Upper lobe of left lung (tissue), 4 donors: ENCODE results near the gene SPDYE3.

Experiments
- EP300 ChIP-seq, 4 donors: sonication (generic); formaldehyde crosslinking; IDR thresholded peaks; one replicate each; pipeline ENCODE4 v1.5.1; 2017; ENCODE audit warnings: antibody characterized with exemption in 4 of 4, control low read depth in 2 of 4
- POLR2A ChIP-seq, 4 donors: fragments of 450-650 bp; IDR thresholded peaks; one replicate each; pipeline ENCODE4 v1.5.1; 2016 to 2017; ENCODE audit warnings: antibody characterized with exemption in 4 of 4, mild to moderate bottlenecking in 2 of 4
- POLR2AphosphoS5 ChIP-seq, 2 donors: sonication (generic); formaldehyde crosslinking; IDR thresholded peaks; one replicate each; pipeline ENCODE4 v1.5.1; 2017; ENCODE audit warnings: antibody characterized with exemption in 2 of 2
- TF ChIP-seq, protein P1 (sequence below), 6 experiments: fragments of 450-650 bp in 4 of 6; fragments of 200-600 bp in 2 of 6; sonication (generic) in 2 of 6; IDR thresholded peaks; one replicate each; pipeline ENCODE4 v1.5.1; 2016 to 2019; ENCODE audit warnings: antibody characterized with exemption in 6 of 6

DNA sequence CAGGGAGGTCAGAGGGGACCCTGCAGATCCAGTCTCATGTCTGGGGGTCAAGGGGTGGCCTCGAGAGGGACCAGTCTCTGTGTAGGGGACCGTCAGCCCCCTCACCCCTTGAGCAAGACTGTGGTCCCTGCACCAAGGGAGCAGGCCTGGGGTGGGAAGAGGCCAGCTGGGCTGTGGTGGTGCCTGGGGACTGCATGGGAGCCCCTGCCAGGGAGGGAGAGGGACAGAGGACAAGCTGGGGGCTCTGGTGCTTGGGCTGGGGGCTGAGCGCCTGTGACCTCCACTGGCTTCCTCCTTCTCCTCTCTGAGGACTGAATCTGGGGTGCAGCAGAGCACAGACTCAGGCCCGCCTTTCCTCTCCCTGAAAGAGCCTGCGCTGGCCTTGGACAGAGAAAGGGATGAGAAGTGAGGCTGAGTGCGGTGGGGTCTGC is 49.6 kb downstream of the SPDYE3 start:
- no peak for TF ChIP-seq POLR2AphosphoS5 (IDR thresholded peaks at IDR 0.05)
- TF ChIP-seq, protein P1, sequence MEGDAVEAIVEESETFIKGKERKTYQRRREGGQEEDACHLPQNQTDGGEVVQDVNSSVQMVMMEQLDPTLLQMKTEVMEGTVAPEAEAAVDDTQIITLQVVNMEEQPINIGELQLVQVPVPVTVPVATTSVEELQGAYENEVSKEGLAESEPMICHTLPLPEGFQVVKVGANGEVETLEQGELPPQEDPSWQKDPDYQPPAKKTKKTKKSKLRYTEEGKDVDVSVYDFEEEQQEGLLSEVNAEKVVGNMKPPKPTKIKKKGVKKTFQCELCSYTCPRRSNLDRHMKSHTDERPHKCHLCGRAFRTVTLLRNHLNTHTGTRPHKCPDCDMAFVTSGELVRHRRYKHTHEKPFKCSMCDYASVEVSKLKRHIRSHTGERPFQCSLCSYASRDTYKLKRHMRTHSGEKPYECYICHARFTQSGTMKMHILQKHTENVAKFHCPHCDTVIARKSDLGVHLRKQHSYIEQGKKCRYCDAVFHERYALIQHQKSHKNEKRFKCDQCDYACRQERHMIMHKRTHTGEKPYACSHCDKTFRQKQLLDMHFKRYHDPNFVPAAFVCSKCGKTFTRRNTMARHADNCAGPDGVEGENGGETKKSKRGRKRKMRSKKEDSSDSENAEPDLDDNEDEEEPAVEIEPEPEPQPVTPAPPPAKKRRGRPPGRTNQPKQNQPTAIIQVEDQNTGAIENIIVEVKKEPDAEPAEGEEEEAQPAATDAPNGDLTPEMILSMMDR (IDR thresholded peaks at IDR 0.05) = no peak
- TF ChIP-seq EP300 (IDR thresholded peaks at IDR 0.05) = no peak
- TF ChIP-seq POLR2A (IDR thresholded peaks at IDR 0.05) = no peak
